Ascending aorta (tissue), 2 donors: ENCODE results near the gene AURKA. TPM values are rescaled to one million over a fixed set of nuclear protein-coding genes. Genes with fewer than 3 reads are reported as not detected.

Experiments
- DNase-seq, 2 donors: peaks; one replicate each; pipeline ENCODE4 v3.0.0-alpha.2; 2019; ENCODE audit warnings: low spot score in 2 of 2
- H3K27ac ChIP-seq, 2 donors: fragments of 200-600 bp; sonication (generic); one replicate each; pipeline ENCODE4 v1.5.1; 2016 to 2017; ENCODE audit warnings: mild to moderate bottlenecking in 1 of 2
- H3K27me3 ChIP-seq: fragments of 200-600 bp; sonication (generic); one replicate; pipeline ENCODE4 v1.5.1; 2017
- H3K36me3 ChIP-seq, 2 donors: fragments of 200-600 bp; sonication (generic); one replicate each; pipeline ENCODE4 v1.5.1; 2016
- H3K4me1 ChIP-seq, 2 donors: fragments of 200-600 bp; sonication (generic); one replicate each; pipeline ENCODE4 v1.5.1; 2016 to 2017; ENCODE audit warnings: mild to moderate bottlenecking in 1 of 2
- H3K4me3 ChIP-seq, 2 donors: fragments of 200-600 bp; sonication (generic); one replicate each; pipeline ENCODE4 v1.5.1; 2016 to 2017; ENCODE audit warnings: mild to moderate bottlenecking in 1 of 2
- H3K9me3 ChIP-seq, 2 donors: fragments of 200-600 bp; sonication (generic); one replicate each; pipeline ENCODE4 v1.5.1; 2016
- CTCF ChIP-seq, 3 experiments: fragments of 200-600 bp in 2 of 3; fragments of 450-650 bp in 1 of 3; sonication (generic) in 2 of 3; IDR thresholded peaks; one replicate each; pipeline ENCODE4 v1.5.1; 2016 to 2019; ENCODE audit warnings: antibody characterized with exemption in 3 of 3, mild to moderate bottlenecking in 1 of 3, moderate library complexity in 1 of 3
- intact Hi-C: fragments of 100-400 bp; cut with DNase I; formaldehyde crosslinking; loops from one replicate; pipeline ENCODE4 v1.15.1; 2023
- total RNA-seq: library from RNA; depleted of rRNA; stranded (reverse); fragments of >200 nt; gene quantifications from one replicate; pipeline ENCODE4 v1.1.0, GENCODE V29; 2016

Gene AURKA
- total RNA-seq, 1 donor from 2014 or later = not detected

- intact Hi-C loops = no loop called here
- Histone ChIP-seq H3K27ac (no peak overlapping the region), H3K27me3 (no peaks in the 10 kb centered on the region), H3K9me3 (no peaks in the 10 kb centered on the region), H3K36me3 (no peaks in the 10 kb centered on the region), H3K4me1 (no peaks in the 10 kb centered on the region), H3K4me3 (no peak overlapping the region)
- DNase-seq = no peak
- TF ChIP-seq CTCF (IDR thresholded peaks at IDR 0.05) = no peak
Observed at GRCh38 chr20:56324806-56325205, 67.2 kb downstream of the AURKA start.

GRCh38 chr20:56323656-56324055 lies 68.4 kb downstream of the AURKA start:
- no peak overlapping the region for H3K27ac ChIP-seq
- no peaks in the 10 kb centered on the region for H3K4me1 ChIP-seq
- TF ChIP-seq CTCF (IDR thresholded peaks at IDR 0.05) = no peak
- H3K27me3 ChIP-seq = no peaks in the 10 kb centered on the region
- no peaks in the 10 kb centered on the region for H3K36me3 ChIP-seq
- intact Hi-C loops = no loop called here
- no peak for DNase-seq
- no peaks in the 10 kb centered on the region for H3K9me3 ChIP-seq
- no peak overlapping the region for H3K4me3 ChIP-seq

DNA sequence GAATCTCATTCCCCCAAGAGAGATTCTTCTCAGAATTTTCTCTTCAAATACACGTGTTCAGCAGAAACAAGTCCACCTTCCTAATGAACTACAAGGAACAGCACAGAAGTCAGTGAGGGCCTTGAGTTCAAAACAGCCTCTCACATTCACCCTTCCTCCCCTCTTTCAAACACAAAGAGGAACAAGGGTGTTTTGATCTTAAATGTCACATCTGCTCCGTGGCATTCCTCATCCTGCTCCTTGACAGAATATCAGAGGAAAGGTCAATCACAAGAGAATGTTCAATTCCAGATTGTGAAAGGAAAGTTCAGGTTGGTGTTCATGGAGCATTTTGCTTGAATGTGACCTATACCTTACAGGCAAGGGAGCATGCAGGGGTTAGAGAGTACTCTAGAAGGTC lies 68.8 kb downstream of the AURKA start:
- H3K36me3 ChIP-seq = no peaks in the 10 kb centered on the region
- no peak for DNase-seq
- intact Hi-C loops = no loop called here
- no peaks in the 10 kb centered on the region for H3K9me3 ChIP-seq
- no peak overlapping the region for H3K4me3 ChIP-seq
- H3K27me3 ChIP-seq = no peaks in the 10 kb centered on the region
- no peaks in the 10 kb centered on the region for H3K4me1 ChIP-seq
- H3K27ac ChIP-seq = no peak overlapping the region
- no peak for TF ChIP-seq CTCF (IDR thresholded peaks at IDR 0.05)

DNA sequence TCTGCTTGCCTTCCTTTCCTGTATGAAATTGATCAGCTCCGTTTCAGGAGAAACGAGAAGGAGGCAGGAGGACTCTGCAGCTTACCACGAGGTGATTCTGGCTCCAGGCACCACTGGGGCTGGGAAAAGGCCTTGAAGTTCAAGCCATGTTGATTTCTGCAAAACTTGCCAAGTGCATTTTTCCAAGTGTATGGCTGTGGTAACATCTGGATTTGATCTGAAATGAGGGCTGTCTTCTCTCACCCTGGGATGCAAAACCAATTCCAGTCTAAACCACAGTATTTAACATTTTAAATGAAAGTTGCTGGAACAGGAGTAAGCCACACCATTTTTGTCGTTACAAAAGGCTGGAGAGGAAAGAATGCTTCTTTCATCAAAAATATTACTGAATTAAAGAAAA lies 69.3 kb downstream of the AURKA start:
- intact Hi-C loops = no loop called here
- DNase-seq = no peak
- no peak for TF ChIP-seq CTCF (IDR thresholded peaks at IDR 0.05)

More for the DNA sequence above, 69.3 kb downstream of the AURKA start:
- H3K27me3 ChIP-seq = no peaks in the 10 kb centered on the region
- no peaks in the 10 kb centered on the region for H3K36me3 ChIP-seq
- H3K9me3 ChIP-seq = no peaks in the 10 kb centered on the region
- H3K27ac ChIP-seq = no peak overlapping the region
- no peak overlapping the region for H3K4me3 ChIP-seq
- H3K4me1 ChIP-seq = no peaks in the 10 kb centered on the region

Other genes starting within 250 kb of the AURKA start
- gene MC3R, start 143.5 kb downstream of the AURKA start, total RNA-seq = not detected
- gene FAM210B, start 33.2 kb downstream of the AURKA start, total RNA-seq = 17.9 TPM
- gene CSTF1, start 430 bp upstream of the AURKA start, total RNA-seq = 13.7 TPM
- 11.2 TPM for gene CASS4, start 20.0 kb upstream of the AURKA start, total RNA-seq
- 54.5 TPM for gene RTF2, start 76.4 kb upstream of the AURKA start, total RNA-seq
- not detected for gene FAM209A, start 132.5 kb upstream of the AURKA start, total RNA-seq
- not detected for gene FAM209B, start 141.0 kb upstream of the AURKA start, total RNA-seq
- gene TFAP2C, start 237.1 kb upstream of the AURKA start, total RNA-seq = 4.9 TPM